Stimulated activated CD8-positive, alpha-beta memory T cell treated with anti-CD3 and anti-CD28 coated beads, Interleukin-4, amount 100 ng/mL, for 1 hour (primary cell): Measurements from ENCODE around the gene KCNAB1.
"Not testable (repeated sequence)": the region's sequence is repeated elsewhere in the genome, so short reads cannot be mapped to it uniquely, and the experiment has no call there.

Experiments used
- DNase-seq, 2 donors: peaks; one replicate each; pipeline ENCODE4 v3.0.0-alpha.2; 2020; ENCODE audit warnings: low read depth in 2 of 2, low spot score in 1 of 2

Gene KCNAB1

GRCh38 chr3:156120528-156121251 lies at the start of gene KCNAB1:
KCNAB1 (plus strand) TSS chr3:156120578.
- no peak for DNase-seq

GRCh38 chr3:156071031-156071430 lies 49.3 kb upstream of the KCNAB1 start:
- DNase-seq: no peak

- not testable (repeated sequence) for DNase-seq
Observed at GRCh38 chr3:156072950-156073657, 47.3 kb upstream of the KCNAB1 start.

GRCh38 chr3:156090126-156090525 lies 30.3 kb upstream of the KCNAB1 start:
- DNase-seq: no peak

GRCh38 chr3:156093964-156094363 lies 26.4 kb upstream of the KCNAB1 start:
- DNase-seq: no peak

GRCh38 chr3:156094391-156094790 lies 26.0 kb upstream of the KCNAB1 start:
- DNase-seq: no peak

- not testable (repeated sequence) for DNase-seq
Observed at GRCh38 chr3:156095652-156096051, 24.7 kb upstream of the KCNAB1 start.

GRCh38 chr3:156098437-156099035 lies 21.8 kb upstream of the KCNAB1 start:
- no peak for DNase-seq

- DNase-seq: not testable (repeated sequence)
Observed at GRCh38 chr3:156099348-156099747, 21.0 kb upstream of the KCNAB1 start.

- DNase-seq: not testable (repeated sequence)
Observed at GRCh38 chr3:156099984-156100383, 20.4 kb upstream of the KCNAB1 start.

GRCh38 chr3:156102267-156102931 lies 18.0 kb upstream of the KCNAB1 start:
- DNase-seq: no peak

- no peak for DNase-seq
Observed at GRCh38 chr3:156106721-156107373, 13.5 kb upstream of the KCNAB1 start.

GRCh38 chr3:156107504-156107903 lies 12.9 kb upstream of the KCNAB1 start:
- no peak for DNase-seq

GRCh38 chr3:156108616-156109015 lies 11.8 kb upstream of the KCNAB1 start:
- no peak for DNase-seq

GRCh38 chr3:156109989-156110388 lies 10.4 kb upstream of the KCNAB1 start:
- no peak for DNase-seq

GRCh38 chr3:156126467-156126866 lies 6.1 kb downstream of the KCNAB1 start:
- no peak for DNase-seq

GRCh38 chr3:156131241-156131640 lies 10.9 kb downstream of the KCNAB1 start:
- no peak for DNase-seq

GRCh38 chr3:156131799-156132198 lies 11.4 kb downstream of the KCNAB1 start:
- DNase-seq: no peak

GRCh38 chr3:156132313-156132712 lies 11.9 kb downstream of the KCNAB1 start:
- no peak for DNase-seq

GRCh38 chr3:156133076-156133475 lies 12.7 kb downstream of the KCNAB1 start:
- DNase-seq: no peak
